Keratinocyte (primary cell): ENCODE results near the gene CYFIP1.

ENCODE experiments used
- EZH2 ChIP-seq: IDR thresholded peaks from one replicate; pipeline ENCODE4 v1.6.1; 2012; ENCODE audit warnings: inconsistent platforms, mild to moderate bottlenecking, low read length, moderate library complexity
- TF ChIP-seq, protein P1 (sequence below), 3 experiments: IDR thresholded peaks in 1 of 3; conservative IDR thresholded peaks in 1 of 3; optimal IDR thresholded peaks in 1 of 3; 2 replicates in 2 of 3; 3 replicates in 1 of 3; pipeline versions ENCODE3 to v1.5.1; 2011; ENCODE audit warnings: low read length in 3 of 3, mild to moderate bottlenecking in 3 of 3, moderate library complexity in 2 of 3, control low read depth in 1 of 3, inconsistent platforms in 1 of 3; ENCODE audit not compliant: insufficient read depth in 2 of 3; ENCODE audit errors: extremely low read depth in 1 of 3

DNA sequence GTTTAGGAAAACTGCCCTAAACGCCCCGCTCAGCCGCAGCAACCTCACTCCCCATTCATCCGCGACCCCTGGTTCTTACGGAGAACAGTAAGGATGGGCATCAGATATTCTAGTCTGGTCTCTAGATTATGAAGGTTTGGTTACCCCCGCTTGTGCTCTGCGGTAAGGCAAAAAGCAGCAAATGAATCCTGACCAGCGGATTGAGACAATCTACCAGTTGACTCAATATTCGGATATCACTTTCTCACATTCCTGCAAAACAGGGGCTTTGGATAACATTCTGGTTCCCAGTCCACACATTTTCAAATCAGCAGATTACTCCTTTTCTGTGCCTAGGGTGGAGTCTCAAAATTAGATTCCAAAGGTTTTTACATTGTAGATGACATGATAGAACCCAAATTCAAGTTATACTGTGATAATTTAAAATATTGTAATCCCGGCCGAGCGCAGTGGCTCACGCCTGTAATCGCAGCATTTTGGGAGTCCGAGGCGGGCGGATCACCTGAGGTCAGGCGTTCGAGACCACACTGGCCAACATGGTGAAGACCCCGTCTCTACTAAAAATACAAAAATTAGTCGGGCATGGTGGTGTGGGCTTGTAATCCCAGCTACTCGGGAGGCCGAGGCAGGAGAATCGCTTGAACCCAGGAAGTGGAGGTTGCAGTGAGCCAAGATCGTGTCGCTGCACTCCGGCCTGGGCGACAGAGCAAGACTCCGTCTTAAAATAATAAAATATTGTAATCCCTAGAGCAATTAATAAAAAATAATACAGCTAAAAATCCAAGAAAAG is 1.1 kb upstream of the CYFIP1 start:
- TF ChIP-seq, protein P1, sequence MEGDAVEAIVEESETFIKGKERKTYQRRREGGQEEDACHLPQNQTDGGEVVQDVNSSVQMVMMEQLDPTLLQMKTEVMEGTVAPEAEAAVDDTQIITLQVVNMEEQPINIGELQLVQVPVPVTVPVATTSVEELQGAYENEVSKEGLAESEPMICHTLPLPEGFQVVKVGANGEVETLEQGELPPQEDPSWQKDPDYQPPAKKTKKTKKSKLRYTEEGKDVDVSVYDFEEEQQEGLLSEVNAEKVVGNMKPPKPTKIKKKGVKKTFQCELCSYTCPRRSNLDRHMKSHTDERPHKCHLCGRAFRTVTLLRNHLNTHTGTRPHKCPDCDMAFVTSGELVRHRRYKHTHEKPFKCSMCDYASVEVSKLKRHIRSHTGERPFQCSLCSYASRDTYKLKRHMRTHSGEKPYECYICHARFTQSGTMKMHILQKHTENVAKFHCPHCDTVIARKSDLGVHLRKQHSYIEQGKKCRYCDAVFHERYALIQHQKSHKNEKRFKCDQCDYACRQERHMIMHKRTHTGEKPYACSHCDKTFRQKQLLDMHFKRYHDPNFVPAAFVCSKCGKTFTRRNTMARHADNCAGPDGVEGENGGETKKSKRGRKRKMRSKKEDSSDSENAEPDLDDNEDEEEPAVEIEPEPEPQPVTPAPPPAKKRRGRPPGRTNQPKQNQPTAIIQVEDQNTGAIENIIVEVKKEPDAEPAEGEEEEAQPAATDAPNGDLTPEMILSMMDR (optimal IDR thresholded peaks at IDR 0.05 in 1 of 3, IDR thresholded peaks at IDR 0.05 in 1 of 3, conservative IDR thresholded peaks at IDR 0.05 in 1 of 3; ENCODE audit: extremely low read depth in 1 of 3, insufficient read depth in 2 of 3, low read length in 3 of 3) = no peak
- no peak for TF ChIP-seq EZH2
